Right kidney (tissue), 1 donor: ENCODE measurements around the gene DCLK1.

ENCODE experiments used
- DNase-seq: peaks from one replicate; pipeline ENCODE4 v3.0.0-alpha.2; 2016

Gene DCLK1

DNA sequence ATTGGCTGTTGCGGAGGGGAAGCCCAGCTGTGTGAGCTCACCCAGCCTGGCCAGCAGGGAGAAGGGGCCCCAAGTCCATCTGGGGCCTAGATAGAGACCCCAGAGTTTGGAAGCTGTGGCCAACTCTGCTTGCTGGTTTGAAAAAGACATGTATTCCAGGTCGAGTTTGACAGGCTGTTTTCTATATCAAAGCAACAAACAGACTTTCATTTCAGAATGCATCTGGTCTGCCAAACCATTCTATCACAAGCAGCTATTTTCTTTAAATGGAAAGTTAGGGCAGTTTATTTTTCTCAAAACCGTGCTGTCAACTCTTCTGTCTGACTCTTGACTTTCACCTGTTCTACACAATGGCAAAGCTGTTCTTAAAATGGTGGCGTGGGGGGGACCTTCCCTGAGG, 185.8 kb downstream of the DCLK1 start:
- DNase-seq: no peak

DNA sequence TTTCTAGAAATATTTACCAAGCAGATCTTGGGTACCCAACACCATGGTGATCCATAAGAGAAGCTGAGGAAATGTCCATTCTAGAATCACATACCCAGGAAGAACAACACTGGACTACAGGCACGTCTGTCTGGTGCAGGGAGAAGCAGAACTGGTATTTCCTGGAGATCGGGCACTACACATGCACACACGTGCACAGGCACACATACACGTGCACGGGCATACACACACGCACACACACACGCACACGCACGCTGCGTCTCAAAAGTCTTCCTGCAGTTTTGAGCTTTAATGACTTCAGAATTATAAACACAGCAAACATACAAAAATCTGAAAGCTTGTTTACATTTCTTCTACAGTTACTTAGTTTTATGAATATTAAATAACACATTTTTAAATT, 189.8 kb downstream of the DCLK1 start:
- DNase-seq: no peak

DNA sequence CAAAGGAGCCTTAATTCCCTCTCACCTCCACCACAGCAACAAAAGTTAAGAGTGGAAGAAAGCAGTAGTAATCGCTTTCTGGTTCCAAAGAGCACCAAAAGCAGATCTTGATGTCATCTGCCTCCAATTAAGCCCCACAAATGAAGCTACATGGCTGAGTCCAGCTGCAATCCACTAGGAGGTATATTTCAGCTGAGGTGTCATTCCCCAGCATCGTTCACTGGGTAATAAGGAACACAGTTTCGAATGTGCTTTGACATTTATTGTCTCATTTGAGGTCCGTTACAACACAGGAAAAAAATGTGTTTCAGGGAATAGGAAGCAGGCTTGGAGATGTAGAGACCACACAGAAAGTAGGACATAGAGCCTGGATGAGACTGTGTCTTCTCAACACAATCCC, 190.4 kb downstream of the DCLK1 start:
- DNase-seq: no peak

DNA sequence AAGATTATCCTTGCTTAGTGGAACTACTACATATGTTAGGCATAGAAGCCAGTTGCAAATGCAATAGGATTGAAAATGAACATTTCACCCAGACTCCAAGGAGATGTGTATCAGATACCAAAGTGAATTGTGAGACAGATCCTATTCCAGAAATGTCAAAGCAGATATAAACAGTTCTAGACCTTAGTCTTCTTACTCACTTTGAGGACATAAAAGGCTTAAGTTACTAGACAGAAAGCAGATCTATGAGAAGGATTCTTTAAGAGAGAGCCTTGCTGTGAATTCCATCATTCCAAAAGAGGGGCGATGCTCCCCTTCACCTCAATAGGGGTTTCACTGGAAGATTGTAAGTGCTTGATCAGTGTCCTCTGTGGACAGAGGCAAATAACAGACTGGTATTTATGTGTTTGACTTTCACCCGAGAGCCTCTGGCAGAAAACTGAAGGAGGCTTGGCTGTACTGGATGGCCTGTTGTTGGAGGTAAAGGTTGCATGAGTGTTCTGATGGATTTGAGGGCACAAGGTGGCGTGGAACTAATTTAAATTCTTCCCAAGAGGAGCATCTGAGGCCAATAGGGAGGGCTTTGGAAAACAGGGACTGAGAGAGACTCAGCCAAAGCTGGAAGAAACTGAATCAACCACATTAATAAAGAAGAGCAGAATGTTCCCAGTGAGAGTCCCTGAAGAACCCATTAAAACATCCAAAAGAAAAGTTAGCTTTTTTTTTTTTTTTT, 194.8 kb downstream of the DCLK1 start:
- no peak for DNase-seq

DNA sequence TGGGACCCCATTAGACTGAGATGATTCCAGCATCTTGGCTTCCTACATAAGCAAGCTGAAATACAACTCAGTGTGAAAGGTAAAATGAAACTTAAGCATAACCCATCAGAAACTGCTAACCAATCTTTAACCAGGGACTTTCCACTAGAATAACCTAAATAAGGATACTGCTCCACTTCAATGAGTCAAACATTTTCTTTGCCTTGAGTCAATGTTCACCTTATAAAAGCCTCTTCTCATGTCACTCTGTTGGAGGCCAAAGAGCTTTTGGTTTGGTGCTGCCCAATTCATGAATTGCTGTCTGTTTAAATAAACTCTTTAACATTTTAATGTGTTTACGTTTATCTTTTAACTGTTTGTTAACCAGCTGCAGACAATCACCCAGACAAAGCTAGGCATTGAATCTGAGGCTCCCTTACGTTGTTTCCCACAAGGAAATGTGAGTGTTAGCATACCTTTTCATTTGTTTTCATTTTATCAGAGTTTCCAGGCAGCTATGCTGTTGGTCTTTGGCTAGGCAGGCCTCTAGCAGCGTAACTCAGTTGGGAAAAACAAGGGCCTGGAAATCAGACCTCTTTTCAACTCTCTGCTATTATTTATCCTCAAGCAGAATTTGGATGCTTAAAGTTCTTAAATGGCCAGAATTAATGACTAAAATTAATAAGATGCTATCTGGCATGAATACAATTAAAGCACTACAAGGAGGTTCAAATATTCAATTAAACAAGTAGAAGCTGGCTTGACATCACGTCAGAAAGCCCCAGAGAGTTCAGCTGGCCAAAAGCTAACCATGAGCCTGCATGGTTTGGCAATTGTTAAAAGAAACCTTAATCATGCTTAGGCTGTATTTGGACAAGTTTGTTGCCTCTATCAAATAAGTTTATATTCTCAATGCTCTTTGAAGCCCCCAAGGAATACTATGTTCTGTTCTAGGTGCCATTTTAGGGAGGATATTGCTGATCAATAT, 200.2 kb downstream of the DCLK1 start:
- DNase-seq: no peak

DNA sequence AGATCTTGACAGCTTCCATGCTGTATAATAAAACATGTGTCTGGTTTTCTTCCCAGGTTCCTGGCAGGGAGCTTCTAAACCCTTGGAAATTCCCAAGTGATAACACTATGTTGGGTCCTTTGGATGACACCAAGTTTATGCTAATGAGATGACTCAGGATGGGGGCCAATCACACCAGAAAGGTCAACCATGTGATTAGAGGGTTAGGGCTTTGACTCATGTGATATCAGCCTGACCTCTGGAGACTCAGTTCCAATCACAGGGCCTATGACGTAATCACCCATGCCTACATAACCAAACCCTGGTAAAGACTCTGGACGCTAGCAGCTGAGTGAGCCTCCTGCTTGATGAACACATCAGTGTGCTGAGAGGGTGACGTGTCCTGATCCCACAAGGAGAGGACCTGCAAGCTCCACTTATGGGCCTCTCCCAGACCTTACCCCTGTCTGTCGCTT, 203.6 kb downstream of the DCLK1 start:
- DNase-seq: no peak

DNA sequence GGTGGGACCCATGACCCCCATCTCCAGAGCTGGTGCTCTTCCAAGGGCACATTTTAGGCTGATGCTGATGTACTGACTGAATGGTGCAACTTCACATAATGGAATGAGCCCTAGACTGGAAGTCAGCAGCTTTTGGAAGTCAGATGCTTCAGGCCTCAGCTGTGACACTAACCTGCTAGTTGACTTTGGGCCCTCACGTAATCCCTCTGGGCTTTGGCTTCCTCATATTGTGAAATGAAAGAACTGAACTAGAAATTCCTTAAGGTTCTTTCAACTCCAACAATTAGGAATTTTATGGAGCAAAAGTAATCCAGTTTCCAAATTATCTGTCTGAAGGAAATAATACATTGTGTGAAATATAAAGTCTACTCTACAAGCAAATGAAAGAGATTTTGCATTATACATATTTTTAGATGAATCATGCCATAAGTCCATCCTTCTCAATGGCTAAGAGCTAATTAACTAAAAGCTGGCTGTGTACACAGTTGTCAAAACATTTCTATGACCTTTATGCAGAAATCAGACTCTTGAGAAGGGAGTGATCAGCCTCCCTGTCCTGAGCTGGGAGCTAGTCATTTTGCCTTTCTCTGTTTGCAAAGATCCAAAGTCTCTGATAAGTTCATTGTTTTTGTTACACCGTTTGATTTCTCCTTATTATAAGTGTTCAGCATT, 204.2 kb downstream of the DCLK1 start:
- DNase-seq: no peak

DNA sequence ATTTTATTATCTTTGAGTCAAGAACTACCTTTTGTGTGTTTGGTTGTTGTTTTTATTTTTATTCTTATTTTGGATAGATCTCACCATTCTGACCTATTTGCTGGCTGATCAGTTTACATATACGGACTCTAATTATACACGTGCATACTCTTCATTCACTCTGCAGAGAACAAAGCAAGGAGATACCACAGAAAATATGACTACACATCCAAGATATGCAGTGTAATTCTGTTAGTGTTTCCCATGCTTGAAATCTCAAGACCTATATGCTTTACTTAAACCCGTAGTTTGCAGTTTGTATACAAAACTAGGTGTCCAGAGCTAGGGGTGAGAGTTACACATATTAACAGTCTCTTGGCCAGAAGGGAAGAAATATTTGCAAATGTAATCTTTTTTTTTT, 205.5 kb downstream of the DCLK1 start:
- no peak for DNase-seq

DNA sequence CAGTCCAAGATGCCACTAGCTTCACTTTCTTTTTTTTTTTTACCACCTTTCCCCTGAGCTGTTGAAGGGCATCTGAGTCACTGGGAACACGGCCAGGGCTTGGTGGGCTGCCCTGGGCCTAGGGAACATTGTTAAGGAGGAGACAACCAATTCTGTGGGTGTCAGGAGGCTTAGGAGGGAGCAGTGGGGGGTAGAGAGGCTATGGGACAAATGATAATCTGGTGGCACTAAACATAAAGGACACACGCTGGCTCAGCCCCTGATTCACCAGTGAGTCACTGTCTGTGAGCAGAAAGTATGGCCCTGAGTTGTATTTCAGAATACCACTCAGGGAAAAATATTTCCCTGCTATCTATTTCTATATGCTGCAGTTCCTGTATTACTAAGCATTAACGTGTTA, 207.8 kb downstream of the DCLK1 start:
- DNase-seq: no peak

DNA sequence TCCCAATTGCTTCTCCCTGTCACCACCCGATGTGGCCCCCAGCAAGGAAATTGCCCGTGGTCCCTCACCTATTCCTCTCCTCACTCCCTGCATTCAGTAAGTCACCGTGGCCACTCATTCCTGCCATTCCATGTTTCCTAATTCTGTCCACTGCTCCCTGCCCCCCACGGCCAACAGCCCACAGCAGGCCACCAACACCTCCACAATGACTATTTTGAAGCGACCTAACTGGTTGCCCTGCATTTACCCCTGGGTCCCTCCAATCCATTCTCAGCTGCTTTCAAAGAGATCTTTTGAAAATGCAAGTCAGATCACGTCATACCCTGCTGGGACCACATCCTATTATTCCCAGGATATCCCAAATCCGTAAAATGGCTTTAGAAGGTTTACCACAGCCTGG, 210.4 kb downstream of the DCLK1 start:
- no peak for DNase-seq

DNA sequence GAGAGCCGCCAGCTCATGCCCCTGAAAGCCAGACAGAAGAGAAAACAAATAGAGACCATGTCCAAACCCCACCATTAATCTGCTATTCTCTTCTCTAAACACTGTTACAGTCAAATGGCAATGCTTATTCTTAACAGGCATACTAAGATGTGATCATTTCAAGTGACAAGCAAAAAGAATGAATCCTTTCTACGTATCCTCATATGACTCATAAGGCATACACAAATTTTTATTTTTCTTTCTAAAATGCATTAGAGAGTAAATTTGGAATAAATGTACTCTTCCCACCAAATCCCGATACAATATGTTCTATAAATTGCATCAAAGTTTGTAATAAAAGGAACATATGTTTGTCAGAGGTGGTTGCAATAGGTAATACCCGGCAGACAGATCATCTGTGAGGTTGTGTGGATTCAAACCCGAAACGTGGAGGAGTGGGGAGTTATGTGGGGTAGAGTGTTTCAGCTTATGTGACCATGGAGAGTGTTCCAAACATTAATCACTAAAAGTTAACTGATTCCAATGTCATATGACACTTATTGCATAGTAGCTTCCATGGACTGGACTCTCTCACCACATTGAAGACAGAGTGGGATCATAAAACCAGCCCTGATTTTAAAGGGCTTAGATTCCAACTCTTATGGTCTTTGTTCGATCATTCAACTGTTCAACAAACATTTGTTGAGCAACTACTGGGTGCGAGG, 213.1 kb downstream of the DCLK1 start:
- no peak for DNase-seq

DNA sequence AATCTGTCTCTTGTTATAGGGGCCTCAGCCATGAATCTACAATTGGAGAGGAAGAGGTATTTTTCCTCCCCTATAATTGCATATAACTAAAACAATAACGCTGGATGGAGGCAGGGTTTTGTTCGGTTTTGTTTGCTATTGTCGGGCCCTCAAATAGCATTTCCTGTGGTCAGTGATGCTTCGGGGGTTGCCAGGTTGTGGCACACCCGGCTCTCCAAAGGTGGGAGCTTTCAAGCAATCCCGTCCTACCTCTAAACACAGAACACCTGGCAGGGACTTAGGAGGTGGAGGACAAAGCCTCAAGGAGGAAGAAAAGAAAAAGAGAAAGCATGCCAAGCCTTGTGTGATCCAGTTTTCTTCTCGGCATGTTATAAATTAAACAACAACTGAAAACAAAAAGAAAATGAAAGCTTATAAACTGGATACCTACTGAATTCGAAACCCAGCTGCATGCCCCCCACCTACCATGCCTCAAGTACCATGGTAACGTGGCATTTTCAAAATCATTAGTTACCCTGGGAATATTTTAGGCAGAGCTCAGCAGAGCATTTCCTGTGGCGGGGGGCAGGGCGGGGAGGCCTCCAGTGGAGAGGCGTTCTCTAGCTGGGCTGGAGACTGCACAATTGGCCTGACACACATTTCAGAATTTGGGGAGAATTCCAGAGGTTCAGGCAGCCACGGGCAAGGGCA, 213.8 kb downstream of the DCLK1 start:
- peak; percentile 20 for DNase-seq

DNA sequence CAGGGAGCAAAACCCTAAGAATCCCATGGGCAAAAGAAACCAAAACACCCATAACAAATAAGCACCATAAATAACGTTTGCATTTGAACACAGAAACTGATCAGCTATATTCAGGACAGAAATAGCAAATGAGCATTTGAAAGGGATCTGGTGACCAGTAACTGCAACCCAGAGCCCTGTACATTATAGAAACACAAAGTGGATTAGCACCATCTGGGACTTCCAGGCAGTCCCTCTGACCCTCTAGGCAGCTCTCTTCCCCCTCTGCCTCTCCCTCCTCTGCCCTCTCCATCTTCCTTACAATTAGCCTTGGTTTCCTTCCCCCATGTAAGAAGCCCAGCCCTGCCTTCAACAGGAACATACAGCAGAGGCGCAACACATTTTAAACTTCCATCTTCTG, 215.0 kb downstream of the DCLK1 start:
- no peak for DNase-seq

DNA sequence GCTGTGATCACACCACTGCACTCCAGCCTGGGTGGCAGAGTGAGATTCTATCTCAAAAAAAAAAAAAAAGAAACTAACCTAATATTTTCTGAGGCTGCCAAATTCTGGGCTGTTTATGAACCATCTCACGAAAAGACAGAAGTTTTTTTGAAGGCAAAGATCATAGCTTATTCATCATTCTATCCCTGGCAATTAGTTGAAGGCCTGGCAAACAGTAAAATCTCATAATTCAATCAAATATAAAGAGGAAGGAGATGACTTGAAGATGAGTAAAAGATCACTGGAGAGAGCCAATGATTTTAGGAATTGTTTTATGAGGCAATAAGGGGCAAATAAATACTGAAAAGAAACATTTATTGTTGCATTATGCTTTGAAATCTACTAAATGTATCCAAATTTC, 216.5 kb downstream of the DCLK1 start:
- DNase-seq: no peak

DNA sequence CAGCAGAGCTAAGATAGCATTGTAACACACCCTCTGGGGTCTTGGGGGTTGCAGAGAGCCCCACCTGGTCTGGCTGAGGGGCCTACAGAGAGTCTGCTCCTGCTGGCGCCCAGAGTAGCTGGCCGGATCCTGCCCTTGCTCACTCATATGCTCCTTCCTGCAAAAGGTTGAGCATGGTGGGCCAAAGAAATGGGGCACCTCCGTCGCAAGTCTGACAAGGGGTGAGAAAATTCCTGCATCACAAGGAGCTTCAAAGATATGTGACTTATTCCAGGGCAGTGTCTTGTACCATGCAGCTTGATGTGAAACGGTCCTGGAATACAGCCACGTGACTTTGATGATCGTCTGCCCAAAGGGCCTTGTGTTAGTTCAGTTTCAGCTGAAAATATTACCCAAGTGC, 218.3 kb downstream of the DCLK1 start:
- no peak for DNase-seq

DNA sequence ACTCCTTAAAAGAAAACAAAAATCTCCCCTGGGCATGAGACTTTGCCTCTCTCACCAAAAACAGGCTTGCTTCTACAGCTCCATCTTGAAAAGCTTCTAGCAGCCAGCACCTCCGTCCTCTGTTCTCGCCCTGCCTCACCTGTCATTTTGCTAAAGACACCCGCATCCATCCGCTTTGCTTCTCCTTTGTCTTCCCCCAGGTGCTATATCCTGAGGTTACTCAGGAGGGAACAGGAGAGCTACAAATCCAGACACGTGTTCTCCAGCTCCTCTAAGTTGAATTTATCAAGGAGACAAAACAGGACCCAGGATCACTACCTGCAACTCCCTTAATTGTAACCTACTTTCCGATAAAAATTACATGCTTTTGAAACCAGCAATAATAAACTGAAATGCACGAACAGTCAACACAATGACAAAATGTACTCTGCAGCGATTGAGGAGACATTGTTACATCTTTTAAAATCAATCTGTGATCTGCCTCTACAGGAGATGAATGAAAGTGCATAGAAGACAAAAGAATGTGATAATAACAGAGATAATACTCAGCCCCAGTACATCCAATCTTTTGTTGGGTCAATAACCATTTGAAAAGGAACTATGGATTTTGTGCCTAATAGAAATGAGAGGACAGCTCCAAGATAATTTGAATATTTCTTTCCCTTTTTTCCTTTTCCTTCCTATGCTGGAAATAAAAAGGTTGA, 221.2 kb downstream of the DCLK1 start:
- DNase-seq: no peak

DNA sequence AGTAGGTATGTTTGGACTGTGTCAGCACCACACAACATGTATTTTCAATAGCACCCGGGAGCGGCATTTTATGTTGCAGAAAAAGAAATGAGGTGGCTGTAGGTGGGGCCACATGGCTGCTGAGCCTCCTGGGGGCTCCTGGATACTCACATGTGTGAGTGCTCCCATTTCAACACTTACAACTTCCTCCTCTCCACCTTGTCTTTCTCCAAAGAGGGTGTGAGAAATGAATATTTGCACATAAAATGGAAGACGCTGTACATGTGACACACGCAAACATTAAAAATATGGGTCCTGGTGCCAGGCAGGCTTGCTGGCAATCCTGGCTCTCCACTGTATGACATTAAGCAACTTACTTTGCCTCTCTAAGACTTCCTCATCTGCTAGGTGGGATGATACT, 222.1 kb downstream of the DCLK1 start:
- DNase-seq: no peak

DNA sequence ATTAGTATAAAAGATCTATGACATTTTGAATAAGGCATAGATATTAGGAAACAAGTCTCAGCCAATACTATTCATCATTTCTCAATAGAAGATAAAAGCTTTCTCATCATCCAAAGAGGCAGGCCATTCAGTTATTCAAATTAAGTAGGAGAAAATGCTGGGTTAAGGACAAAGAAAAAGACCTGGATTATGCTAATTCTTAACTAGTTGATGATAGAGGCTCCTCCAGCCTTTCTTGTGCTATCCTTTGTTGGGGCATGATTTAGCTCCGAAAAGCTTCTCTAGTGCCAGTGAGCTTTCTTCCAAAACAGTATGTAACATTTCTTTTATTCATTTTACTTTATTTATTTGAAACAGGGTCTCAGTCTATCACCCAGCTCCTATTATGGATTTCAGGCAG, 223.0 kb downstream of the DCLK1 start:
- no peak for DNase-seq

DNA sequence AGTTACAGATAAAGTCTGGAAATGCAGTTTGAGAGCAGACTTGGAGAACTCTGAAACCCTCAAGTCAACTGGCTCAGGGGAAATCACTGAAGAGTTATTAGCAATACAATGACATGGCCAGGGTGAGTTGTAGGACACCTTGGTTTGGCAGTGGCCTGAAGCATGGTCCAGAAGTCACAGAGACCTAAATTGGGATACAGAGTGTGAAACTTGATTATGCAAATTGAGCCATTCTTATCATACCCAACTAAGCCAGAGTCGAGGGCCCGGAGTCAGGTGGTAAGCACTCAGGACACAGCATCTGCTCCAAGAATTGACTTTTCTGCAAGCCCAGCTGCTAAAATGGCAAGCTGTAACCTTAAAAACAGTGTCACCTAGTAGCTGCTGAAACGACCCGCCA, 224.5 kb downstream of the DCLK1 start:
- no peak for DNase-seq

DNA sequence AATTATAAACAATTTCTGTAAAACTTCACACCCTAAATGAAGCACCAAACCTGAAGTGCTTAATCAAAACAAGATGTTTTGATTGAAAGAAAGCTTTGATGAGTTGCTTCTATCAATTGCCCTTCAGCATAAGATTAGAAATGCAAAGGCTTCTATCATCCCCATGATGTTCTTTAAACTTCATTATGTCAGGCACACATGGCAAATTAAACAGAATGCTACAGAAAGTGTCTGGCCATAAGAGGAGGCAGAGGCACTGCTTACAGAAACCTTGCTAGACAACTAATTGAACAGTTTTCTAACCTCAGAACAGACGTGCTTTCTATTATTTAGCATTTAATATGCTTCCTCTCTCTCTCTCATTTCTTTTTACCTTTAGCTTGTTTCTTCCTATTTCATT, 228.1 kb downstream of the DCLK1 start:
- no peak for DNase-seq

DNA sequence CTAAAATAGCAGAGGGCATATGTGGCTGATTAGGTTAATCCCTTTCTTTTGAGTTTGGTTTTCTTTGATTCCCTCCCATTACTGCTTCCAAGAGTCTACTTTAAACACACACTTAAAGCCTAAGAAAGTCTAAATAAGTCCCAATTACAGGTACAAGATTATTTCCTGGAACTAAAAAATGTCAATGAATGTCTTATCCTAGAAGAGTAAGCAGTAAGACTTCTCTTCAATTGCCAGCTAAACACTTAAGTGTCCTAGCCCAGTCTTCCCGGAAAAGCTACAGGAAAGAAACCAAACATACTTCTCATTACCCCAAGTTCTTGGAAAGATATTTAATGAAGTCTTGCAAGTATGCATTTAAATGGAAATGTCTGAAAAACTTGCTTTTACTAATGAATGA, 233.1 kb downstream of the DCLK1 start:
- no peak for DNase-seq
